GM04504 (cell line): Measurements from ENCODE around the gene TNFRSF1A.

ENCODE experiments used
- DNase-seq: peaks from one replicate; pipeline ENCODE4 v3.0.0-alpha.2; 2012; ENCODE audit warnings: low read depth

Gene TNFRSF1A

DNA sequence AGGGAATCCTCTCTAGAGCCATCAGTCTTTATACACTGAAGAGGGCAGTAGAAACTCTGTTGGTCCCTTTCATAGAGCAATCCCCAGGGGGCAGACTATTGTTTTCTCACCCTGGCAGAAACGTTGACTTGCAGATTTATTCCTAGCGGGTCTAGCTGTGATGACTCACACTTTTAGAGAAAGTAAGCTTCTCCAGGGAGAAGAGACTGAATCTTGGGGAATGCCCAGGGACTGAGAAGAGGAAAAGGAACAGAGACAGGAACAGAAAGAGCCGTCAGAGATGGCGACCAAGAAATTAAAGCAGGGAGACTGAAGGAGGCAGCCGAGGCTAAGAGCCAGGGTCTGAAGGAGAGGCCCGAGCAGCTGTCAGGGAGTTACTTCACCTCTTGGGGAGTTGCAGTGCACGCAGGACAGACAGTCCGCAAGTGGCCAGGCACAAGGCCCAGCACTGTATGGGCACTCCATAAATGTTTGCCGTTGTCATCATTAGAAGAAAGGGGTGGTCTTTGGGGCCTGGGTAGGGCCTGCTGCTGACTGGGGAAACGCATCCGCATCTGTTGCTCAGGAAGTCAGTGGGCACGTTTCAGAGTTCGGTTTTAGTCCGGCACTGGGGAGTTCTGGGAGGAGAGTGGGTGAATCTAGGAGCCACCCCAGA is 18.4 kb downstream of the TNFRSF1A start:
- peak; percentile 89 for DNase-seq

DNA sequence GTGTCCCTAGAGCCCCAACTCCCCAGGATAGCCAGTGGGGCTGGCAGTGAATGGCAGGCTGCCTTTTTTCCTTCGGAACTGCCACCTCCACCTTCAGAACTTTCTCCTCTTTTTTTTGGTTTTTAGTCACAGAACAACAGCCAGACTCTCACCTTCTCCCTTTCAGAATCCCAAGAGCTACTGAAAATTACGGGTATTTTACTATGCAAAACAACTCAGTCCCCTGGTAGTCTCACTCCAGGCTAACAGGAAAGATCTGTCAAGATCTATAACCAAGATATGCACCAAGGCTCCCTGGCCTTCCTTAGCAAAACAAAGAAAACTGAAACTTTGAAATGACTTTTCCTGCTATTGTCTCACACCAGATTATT is 18.9 kb downstream of the TNFRSF1A start:
- DNase-seq, result no peak

DNA sequence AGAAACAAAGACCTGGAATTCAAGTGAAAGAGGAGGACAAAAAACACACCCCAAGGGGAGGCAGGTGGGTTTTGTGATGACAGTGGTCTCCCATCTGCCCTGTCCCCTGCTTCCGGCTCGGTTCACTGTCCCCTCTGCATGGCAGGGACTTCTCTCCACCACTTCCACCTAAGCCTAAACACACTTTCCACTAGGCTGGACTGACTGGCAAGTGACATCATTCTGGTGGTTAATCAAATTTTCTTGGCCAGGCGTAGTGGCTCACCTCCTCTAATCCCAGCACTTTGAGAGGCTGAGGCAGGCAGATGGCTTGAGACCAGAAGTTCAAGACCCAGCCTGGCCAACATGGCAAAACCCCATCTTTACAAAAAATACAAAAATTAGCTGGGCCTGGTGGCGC is 19.5 kb downstream of the TNFRSF1A start:
- DNase-seq, result no peak

DNA sequence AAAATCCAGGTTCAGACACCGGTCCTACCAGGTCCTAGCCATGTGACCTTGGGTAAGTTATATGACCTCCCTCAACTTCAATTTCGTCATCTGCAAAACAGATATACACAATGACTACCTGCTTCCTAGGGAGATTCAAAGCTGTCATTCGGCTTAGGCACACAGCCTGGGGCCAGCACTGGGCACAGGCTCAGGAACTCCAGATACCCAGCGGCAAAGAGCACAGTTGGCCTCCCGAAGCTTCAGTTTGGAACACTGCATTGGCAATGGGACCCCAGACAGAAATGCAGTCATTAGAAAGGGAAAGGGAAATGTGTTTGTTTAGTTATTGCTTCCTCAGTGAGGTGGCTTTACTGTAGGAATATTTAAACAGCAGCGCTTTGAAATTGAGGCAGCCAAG is 20.0 kb downstream of the TNFRSF1A start:
- DNase-seq, result no peak

DNA sequence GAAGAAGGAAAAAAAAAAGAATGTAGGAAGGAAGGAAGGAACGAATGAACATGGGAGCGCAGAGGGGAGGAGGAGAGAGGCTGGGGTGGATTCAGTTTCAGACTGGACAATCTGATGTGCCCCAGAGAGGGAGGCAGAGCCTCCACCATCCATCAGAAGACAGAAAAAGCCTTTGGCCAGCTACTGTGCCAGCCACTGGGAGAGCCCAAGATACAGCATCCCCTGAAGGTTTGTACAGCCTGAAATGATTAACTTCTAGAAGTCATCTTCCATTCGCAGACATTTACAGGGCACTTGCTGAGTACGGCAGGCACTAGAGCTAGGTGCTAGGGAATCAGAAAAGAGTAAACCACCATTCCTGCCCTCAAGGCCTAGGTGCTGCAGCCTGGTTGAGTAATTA is 22.4 kb downstream of the TNFRSF1A start:
- DNase-seq, result no peak

DNA sequence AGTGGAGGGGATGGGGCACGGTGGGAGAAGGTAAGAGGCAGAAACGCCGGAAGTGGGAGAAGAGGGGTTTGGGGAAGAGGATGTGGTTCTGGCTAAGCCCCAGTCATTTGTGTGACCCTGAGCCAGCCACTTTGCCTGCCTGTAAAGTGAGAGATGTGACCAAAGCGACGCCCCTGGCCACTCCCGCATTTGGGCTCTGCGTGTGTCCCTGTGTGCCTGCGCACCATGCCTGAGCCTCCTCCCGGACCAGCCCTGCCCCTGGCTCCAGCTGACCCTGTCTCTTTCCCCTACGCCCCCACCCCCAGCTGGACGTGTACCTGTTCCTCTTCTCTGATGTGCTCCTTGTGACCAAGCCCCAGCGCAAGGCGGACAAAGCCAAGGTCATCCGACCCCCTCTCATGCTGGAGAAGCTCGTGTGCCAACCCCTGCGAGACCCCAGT is 23.4 kb downstream of the TNFRSF1A start:
- no peak for DNase-seq

DNA sequence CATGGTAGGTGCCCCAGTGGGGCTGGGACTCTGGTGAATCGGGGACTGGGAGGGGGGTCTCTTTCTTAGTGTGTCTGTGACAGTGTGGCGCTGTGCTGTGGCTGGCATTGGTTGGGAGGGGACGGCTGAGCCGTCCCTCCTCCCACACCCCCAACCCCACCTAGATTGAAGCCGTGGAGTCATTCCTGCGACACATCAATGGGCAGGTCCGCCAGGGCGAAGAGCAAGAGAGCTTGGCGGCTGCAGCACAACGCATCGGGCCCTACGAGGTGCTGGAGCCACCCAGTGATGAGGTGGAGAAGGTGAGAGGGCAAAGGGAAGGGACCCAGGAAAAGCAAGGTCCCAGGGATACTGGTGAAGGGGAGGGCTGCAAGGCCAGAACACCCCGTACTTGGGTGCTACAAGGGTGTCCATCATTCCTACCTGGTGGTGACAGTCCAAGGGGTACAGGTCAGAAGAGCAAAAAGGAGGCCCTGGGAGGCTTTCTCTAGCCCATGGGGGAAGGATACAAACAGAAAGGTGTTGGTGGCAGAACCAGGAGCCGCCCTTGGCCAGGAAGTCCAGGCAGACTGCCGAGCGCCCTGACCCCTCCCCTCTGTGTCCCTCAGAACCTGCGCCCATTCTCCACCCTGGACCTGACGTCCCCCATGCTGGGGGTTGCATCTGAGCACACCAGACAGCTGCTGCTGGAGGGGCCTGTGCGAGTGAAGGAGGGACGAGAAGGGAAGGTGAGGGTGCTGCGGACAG is 24.0 kb downstream of the TNFRSF1A start:
- no peak for DNase-seq

DNA sequence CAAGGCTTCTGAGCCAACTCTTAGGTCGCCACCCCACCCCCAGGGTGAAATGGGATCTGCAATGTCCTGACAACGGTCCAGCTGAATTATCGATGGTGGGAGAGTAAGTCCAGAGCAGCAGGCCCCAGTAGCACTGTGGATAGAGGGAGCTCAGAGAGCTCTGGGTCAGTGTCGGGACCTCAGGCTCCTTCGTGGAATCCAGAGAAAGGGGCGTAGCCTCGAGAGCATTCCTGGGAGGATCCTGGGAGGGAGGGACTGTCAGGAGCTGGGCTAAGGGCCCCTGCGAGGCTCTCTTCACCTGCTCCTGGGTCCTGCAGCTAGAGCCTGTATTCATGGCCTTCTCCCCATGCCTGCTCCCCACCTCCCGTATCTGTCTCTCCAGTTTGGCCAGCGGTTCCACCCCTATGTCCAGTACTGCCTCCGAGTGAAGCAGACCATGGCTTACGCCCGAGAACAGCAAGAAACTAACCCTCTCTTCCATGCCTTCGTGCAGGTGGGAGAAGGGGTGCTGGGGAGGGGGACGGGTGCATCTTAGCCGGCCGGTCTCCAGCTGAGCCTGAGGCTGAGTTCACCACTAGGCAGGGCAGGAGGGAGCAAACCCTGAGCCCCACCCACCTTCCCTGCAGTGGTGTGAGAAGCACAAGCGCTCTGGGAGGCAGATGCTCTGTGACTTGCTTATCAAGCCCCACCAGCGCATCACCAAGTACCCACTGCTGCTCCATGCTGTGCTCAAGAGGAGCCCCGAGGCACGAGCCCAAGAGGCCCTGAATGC is 24.8 kb downstream of the TNFRSF1A start:
- DNase-seq, result no peak

DNA sequence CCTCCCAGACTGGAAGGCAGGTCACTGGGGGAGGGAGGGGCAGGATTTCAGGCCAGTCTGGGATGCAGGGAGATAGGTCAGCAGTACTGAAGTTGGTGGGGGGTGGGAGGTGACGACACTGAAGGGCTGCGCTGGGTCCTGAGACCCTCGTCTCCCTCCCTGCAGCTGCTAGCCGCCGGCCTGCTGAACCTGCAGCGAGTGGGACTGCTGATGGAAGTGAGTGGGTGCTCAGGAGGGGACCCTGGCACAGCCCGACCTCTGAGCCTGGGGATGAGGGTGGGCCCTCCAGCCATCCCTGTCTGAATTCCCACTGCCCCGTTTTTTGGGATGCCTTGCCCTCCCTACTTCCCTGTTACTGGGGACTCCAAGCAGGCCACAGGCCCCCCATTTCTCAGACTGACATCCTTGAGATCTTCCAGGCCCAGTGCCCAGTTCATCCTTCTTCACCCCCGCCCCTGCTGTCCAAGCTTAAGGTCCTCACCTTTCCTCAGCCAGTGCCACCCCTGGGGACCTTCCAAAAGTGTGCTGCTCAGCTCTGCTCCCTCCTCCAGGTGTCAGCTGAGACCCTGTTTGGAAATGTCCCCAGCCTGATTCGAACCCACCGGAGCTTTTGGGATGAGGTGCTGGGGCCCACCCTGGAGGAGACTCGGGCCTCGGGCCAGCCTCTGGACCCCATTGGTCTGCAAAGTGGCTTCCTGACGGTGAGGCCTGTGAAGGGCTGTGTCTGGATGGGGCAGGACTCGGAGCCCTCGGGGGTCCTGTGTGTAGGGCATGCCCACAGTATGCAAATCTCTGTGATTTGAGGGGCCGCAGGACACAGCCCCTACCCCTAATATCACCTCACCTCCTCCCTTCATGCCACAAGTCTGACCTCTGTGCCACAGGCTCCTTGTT is 25.9 kb downstream of the TNFRSF1A start:
- no peak for DNase-seq

DNA sequence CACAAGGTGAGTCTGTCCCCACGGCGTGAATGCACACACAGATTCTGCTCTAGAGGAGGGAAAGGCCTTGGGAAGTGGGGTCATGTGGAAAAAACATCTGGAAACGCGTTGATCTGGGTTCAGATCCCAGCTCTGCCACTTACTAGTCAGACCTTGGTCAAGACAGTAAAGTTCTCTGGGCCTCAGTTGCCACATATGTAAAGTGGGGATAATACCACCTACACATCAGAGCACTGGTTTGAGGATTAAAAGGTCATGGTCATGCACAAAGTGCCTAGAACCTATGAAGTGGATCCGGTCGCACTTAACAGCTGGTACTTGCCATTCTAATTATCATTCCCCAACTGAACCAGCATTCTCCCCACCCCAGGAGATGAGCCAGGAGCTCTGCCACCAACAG is 26.7 kb downstream of the TNFRSF1A start:
- no peak for DNase-seq

DNA sequence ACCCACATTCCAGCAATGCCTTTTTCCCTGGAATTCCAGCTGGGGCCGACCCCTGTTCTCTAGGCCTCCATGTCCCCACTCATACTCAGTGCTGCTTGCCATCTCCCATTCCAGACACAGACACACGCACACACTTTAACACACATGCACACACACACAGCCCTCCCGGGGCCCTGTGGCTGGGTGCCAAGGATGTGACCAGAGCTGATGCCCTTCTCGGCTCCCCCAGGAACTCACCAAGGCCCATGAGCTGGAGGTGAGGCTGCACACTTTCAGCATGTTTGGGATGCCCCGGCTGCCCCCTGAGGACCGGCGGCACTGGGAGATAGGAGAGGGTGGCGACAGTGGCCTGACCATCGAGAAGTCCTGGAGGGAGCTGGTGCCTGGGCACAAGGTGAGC is 27.1 kb downstream of the TNFRSF1A start:
- DNase-seq, result no peak

DNA sequence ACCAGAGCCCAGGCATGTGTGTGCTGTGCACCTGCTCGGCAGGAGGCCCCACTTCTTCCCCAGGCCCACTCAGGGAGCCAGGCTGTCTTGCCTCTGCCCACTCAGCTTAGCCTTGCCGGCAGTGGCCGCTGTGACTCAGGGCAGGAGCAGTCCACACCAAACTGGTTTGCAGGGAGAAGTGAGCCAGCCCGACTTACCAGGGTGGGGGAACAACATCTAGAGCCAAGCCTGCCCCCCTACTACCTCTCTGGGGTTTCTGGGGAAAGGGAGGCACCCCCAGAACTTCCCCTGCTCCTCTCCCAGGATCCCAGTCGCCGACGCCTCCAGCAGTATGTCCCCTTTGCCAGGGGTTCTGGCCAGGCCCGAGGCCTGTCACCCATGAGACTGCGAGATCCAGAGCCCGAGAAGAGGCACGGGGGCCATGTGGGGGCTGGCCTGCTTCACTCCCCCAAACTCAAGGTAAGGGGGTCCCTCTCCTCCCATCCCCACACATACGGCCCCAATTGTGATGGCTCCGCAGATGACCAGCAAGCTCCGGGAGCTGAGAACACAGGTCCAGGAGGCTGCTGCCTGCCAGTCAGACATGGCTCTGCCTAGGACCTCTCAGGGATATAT is 28.4 kb downstream of the TNFRSF1A start:
- DNase-seq, result no peak

DNA sequence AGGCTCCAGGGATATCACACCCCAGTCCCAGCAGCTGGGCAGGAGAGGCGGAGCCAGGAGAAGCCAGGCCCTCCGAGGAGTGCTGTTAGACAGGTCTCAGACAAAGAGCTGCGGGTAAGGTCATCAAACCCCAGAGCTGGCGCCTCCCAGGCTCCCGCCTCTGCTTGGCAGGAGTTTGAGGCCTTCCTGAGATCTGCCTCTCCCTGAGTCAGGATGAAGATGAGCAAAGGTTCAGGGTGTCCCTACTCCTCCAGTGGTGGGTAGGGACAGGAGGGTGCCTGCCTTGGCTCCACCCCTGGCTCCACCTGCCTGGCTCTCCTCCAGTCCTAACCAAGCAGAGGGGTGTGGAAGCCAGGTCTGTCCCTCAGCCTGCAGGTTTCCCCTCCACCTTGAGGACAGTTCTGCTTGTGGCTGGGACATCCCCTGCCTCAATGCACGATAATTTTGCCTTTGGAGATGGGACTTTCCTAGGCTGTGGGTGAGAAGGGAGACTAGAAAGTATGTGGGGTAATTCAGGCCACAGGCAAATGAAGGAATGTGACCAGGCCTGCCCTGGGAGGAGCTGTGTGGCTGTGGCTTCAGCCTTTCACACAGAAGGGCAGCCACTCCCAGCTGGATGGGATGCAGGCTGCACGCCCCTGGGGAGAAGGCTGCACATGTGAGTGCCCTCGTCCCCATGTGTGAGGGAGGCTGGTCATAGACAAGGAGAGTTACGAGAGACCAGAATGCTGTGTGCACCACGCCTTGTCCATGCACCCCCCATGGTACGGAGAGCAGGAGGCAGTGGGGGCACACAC is 29.1 kb downstream of the TNFRSF1A start:
- no peak for DNase-seq

DNA sequence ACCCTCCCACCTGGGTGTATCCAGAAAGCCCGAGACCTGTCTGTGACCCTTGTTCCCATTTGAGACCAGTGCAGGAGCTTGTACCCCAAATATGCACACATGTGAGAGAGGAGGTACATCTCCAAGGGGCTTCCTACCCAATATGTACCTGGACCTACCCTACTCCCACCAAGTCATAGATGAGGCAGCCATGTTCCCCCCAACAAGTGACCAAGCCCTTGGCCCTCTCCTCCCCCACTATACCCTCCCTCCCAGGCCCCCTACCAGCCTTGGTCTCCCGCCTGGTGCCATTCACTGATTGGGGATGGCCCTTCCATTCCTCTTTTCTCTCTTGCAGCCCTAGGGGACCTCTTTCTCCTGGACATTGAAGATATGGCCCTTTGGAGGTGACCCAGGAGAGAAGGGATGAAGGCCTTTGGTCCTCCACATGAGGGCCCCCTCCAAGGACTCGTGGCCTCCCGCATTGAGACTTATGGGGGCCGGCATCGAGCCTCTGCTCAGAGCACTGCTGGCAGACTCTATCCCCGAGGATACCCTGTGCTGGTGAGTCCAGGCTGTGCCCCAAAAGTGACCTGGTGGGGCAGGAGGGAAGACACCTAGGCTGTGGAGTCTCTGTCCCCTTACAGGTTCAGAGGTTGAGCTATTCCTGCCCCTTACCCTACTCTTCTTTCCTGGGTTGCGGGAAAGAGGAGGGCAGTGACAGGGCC is 29.9 kb downstream of the TNFRSF1A start:
- DNase-seq, result no peak

DNA sequence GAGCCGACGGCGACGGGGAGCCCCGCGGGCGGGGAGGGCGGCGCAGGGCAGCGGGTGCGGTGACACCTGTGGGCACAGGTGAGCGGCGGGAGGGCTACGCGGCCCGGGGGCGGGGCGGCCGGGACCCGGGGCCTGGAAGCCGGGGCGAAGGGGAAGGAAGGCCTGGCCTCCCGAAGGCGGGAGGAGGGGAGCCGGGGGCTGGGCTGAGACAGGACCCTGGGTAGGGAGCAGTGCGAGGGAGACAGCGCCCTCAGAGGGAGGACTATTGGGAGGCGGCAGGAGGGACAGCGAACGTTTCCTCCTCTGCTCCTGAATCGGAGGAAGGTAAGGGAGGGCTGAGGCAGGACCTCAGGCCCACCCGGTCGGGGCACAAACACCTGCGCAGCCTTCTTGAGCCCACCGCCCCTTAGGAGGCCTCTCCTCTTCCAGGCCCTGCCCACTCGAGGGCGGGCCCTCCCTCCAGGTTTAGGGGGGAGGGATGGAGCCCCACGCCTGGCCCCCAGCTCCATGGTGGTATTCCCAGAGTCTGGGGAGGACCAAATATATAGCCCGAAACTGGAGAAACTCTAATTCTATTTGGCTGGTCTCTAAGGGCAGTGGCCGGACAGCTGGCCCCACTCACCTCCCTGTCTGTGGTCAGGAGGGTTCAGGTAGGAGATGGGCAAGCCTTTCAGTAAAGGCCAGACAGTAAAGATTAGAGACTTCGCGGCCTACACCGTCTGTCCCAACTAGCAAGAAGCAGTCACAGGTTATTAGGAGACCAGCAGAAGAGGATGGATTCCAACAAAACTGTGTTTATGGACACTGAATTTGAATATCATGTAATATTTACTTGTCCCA is 30.9 kb downstream of the TNFRSF1A start:
- DNase-seq, result no peak

DNA sequence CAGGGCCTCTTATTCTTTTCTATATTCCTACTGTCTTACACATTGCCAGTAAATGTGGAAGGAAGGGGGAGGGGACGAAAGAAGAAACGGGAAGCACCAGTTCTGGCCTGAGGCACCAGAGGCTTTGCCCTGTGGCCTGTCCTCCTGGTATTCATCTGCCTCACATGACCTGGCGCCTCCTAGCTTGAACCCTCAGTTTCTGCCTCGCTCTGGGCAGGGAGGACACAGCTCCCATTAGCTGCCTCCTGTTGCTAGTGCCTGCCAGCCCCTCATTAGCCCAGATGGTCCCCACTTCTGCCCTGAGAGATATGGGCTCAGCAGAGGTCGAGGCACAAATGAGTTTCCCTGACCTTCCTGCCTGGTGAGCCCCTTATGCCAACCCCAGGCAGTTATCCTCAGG is 34.3 kb downstream of the TNFRSF1A start:
- DNase-seq, result no peak

DNA sequence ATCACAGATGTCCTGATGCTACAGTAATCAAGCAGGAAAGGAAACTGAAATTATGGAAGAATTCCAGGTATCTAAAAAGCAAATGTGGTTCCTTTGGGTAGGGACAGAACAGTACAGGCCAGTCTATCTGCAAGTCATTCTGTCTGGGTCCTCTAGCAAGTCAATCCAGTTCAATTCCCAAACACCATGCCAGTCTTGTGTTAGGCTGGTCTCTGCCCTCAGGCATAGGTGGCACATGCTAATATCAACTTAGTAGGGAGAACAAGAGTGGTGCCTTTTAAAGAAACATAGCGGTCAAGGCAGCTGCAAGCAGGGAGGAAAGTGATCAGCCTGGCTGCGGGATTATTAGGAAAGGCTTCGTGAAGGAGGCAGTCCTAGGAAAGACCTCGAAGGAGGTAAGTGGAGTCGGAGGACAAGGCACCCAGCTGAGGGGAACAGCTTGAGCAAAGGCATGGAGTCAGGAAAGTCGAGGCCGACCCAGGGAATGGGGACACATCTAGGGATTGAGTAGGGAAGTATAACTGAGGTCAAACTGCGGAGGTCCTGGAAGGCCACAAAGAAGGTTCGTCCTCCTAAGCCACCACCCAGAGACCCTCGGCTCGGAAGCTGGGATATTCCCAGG is 35.2 kb downstream of the TNFRSF1A start:
- DNase-seq, result no peak

DNA sequence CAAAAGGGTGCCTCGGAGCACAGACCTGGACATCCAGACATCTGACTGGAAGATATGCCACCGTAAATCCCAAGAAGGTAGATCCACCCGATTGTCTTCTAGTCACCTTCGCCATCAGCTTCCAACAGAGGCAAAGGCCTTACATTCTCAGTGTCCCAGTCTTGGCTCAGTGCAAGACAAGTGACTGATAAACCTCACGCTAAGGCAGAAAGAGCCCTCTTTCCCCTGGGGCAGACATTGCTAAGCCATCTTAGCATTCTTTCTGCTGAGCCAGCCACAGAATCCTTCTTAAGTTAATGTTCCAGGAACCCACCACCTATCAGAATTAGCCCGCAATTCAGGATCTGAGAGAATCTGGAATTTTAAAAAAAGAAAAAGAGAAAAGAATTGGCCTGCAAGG is 35.7 kb downstream of the TNFRSF1A start:
- DNase-seq, result no peak

DNA sequence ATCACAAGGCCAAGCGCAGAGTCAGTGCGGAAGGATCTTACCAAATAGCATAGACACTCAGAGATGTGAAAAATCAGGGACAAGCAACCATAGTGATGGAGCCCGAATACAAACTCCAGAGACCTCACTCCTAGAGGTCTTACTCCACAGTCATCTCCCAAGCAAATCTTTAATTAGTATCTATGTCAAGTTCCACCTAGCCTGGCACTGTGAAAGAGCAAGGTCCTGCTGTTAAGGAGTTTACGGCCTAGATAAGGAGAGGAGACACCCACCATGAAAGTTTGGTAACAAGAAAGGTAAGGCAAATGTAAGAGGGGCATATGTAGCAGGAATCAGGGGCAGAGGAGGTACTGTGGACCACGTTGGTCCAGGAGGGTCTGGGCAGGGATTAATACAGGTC is 38.8 kb downstream of the TNFRSF1A start:
- DNase-seq, result no peak
